Peyer's patch (tissue), 4 donors: ENCODE results near the gene C9orf43. TPM values are rescaled to one million over a fixed set of nuclear protein-coding genes. Genes with fewer than 3 reads are reported as not detected.
"Not testable (repeated sequence)": the region's sequence is repeated elsewhere in the genome, so short reads cannot be mapped to it uniquely, and the experiment has no call there.

Experiments used
- DNase-seq, 3 donors: peaks; one replicate each; pipeline ENCODE4 v3.0.0-alpha.2; 2017 to 2019
- H3K27ac ChIP-seq, 4 donors: fragments of 200-600 bp; sonication (generic); one replicate each; pipeline ENCODE4 v1.5.1; 2016 to 2019
- H3K27me3 ChIP-seq, 2 donors: fragments of 200-600 bp; sonication (generic); one replicate each; pipeline ENCODE4 v1.5.1; 2019
- H3K36me3 ChIP-seq, 3 donors: fragments of 200-600 bp; sonication (generic); one replicate each; pipeline ENCODE4 v1.5.1; 2016 to 2019
- H3K4me1 ChIP-seq, 4 donors: fragments of 200-600 bp; sonication (generic); one replicate each; pipeline ENCODE4 v1.5.1; 2016 to 2019
- H3K4me3 ChIP-seq, 4 donors: fragments of 200-600 bp; sonication (generic); 1 replicate in 3 of 4; 2 replicates in 1 of 4; pipeline ENCODE4 v1.5.1; 2016 to 2019; ENCODE audit warnings: mild to moderate bottlenecking in 1 of 4
- H3K9me3 ChIP-seq, 4 donors: fragments of 200-600 bp; sonication (generic); one replicate each; pipeline ENCODE4 v1.5.1; 2016 to 2019; ENCODE audit warnings: mild to moderate bottlenecking in 1 of 4
- POLR2A ChIP-seq, 2 donors: fragments of 450-650 bp; IDR thresholded peaks; one replicate each; pipeline ENCODE4 v1.5.1; 2017; ENCODE audit warnings: antibody characterized with exemption in 2 of 2, mild to moderate bottlenecking in 2 of 2, moderate library complexity in 2 of 2
- total RNA-seq, 4 donors: library from RNA; depleted of rRNA; stranded (reverse); fragments of >200 nt; gene quantifications; one replicate each; pipeline ENCODE4 v1.1.0, GENCODE V29; 2016
- TF ChIP-seq, protein P1 (sequence below), 6 experiments: fragments of 450-650 bp in 4 of 6; fragments of 200-600 bp in 2 of 6; sonication (generic) in 1 of 6; IDR thresholded peaks; one replicate each; pipeline ENCODE4 v1.5.1; 2017 to 2019; ENCODE audit warnings: antibody characterized with exemption in 6 of 6, mild to moderate bottlenecking in 3 of 6, moderate library complexity in 1 of 6

The C9orf43 gene
- total RNA-seq, 4 donors from 2014 or later, result 1.1 to 5.0 (median 1.2) TPM; not detected in 1

DNA sequence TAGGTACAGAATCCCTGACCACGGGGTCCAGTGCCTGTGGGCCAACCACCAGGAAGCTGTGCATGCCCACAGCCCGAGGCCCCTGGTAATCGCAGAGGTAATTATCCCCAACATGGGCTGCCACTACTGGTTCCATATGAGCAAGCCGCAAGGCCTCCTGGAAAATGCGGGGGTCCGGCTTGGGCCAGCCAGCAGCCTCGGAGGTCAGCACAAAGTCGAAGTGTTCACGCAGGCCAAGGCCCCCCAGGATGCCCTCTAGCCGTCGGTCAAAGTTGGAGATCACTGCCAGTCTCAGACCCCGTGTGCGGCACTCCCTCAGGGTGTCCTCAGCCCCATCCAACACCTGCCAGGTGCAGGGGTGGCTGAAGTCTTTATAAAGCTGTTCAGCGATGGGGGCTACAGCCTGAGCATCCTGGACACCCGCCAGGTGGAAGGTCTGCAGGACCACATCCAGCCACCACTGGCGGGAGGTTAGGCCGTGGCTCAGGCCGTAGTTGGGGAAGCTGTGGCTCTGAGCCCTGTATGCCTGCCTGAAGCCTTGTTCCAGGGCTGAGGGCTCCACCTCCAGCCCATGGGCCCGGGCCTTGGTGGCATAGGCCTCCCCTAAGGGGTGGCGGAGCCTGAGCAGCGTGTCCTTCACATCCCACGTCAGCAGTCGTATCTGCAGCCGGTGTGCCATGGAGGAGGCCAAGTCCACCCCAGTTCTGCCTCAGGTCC, 36.7 kb upstream of the C9orf43 start:
- Histone ChIP-seq H3K9me3 (no peaks in the 10 kb centered on the region), H3K36me3 (peaks cover 0 to 27% (median 0%) of the 10 kb centered on the region in 3 donors), H3K4me1 (peaks cover 0 to 30% (median 4%) of the 10 kb centered on the region in 4 donors), H3K4me3 (peak overlapping the region in 2 of 4 donors; percentile 38 to 94), H3K27me3 (no peaks in the 10 kb centered on the region), H3K27ac (peak overlapping the region in 1 of 4 donors; percentile 72)
- no peak for TF ChIP-seq POLR2A (IDR thresholded peaks at IDR 0.05)
- TF ChIP-seq, protein P1, sequence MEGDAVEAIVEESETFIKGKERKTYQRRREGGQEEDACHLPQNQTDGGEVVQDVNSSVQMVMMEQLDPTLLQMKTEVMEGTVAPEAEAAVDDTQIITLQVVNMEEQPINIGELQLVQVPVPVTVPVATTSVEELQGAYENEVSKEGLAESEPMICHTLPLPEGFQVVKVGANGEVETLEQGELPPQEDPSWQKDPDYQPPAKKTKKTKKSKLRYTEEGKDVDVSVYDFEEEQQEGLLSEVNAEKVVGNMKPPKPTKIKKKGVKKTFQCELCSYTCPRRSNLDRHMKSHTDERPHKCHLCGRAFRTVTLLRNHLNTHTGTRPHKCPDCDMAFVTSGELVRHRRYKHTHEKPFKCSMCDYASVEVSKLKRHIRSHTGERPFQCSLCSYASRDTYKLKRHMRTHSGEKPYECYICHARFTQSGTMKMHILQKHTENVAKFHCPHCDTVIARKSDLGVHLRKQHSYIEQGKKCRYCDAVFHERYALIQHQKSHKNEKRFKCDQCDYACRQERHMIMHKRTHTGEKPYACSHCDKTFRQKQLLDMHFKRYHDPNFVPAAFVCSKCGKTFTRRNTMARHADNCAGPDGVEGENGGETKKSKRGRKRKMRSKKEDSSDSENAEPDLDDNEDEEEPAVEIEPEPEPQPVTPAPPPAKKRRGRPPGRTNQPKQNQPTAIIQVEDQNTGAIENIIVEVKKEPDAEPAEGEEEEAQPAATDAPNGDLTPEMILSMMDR (IDR thresholded peaks at IDR 0.05), result no peak
- no peak for DNase-seq

DNA sequence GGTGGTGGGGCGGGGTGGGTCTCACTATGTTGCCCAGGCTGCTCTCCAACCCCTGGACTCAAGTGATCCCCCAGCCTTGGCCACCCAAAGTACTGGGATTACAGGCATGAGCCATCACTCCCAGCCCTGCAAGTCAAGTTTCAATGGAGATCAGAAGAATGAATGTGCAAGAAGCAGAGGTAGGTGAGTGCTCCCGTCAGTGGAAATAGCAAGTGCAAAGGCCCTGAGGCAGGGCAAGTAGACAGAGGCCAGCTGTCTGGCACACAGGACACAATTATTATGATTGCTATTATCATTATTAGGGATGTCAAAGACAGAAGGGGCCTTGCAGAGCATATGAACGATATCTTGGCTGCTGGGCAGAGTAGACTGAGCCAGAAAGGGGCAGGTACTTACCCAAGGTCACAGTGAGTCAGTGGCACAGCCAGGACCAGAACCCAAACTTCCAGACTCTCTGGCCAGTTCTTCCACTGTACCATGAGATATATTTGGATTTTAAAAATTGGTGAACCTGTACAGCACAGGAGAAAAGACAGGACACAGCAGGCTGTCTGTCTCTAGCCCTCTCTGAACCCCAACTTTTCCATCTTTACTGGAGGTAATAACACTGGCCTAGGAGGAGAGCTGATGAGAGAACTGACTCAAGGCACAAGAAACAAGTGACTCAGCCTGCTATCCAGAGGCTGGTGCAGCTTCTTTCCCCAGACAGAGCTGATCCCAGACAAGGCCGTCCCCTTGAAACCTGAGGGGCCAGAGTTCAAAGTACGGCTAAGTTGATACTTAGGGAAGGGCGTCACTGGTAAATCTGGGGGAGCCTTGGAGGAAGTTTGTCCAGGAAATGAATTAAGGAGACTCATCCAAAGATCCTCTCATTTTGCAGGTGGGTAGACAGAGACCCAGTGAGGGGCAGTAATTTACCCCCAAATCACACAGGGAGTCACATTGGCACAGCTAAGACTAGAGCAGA, 35.2 kb upstream of the C9orf43 start:
- Histone ChIP-seq H3K9me3 (no peaks in the 10 kb centered on the region), H3K4me3 (peak overlapping the region; percentile 71 to 95 (median 84)), H3K27me3 (no peaks in the 10 kb centered on the region), H3K27ac (peak overlapping the region in 3 of 4 donors; percentile 87 to 98 (median 96)), H3K4me1 (peaks cover 0 to 36% (median 4%) of the 10 kb centered on the region in 4 donors), H3K36me3 (peaks cover 0 to 27% (median 0%) of the 10 kb centered on the region in 3 donors)
- DNase-seq, result peak in 2 of 3 donors; percentile 65 to 87
- TF ChIP-seq, protein P1 (IDR thresholded peaks at IDR 0.05), result no peak
- peak; percentile 36 to 69 for TF ChIP-seq POLR2A (IDR thresholded peaks at IDR 0.05)

DNA sequence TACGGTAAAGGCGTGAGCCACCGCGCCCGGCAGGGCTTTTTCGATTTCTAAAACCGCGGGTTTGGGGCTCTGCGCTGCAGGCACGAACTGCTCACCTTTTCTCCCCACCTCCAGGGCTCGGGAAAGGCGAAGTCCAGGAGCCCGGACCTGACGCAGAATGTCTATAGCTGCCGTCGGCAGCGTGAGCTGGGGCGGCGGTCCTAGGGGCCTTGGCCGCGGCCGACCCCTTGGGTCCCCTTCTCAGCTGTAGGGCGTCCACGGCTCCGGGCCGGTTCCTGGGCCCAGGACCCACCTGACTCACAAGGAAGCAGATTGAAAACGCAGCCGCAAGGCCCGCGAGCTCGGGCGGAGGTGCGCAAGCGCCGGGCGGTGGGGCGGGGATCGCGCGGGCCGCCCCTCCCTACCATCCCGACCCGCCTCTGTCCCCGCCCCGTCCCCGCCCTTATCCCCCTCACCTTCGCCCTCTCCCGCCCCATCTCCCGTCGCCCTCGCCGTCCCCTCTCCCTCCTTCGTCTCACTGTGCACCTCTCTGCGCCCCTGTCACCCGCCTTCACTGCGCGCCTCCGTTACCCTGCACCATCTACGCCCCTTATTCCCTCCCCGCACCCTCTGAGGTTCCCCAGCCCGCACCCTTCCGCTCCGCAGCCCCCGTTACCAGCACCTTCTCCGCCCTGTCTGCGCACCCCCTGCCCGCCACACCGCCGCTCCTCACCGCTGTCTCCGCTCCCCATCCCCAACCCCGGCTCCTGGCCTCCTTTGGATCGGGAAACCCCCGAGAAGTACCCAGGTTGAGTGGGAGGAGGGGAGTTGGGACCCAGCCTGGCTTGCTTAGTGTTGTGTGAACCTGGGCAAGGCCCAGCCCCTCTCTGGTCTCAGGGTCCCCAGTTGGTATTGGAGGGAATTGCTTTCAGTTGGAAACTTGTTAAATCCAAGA, 33.6 kb upstream of the C9orf43 start, which contains the start of gene HDHD3:
TSS of gene HDHD3 (minus strand) at position 353 of the 934 bp plus-strand sequence. CDS start 2,632 bp downstream, outside the sequence.
- peak within 1 kb of the TSS; percentile 71 to 95 (median 84) for H3K4me3 ChIP-seq
- no peaks in the 10 kb centered on the region for H3K27me3 ChIP-seq
- peaks cover 0 to 48% (median 4%) of the 10 kb centered on the region in 4 donors for H3K4me1 ChIP-seq
- peak; percentile 80 to 95 (median 93) for DNase-seq
- peaks cover 0 to 27% (median 0%) of the 10 kb centered on the region in 3 donors for H3K36me3 ChIP-seq
- no peaks in the 10 kb centered on the region for H3K9me3 ChIP-seq
- TF ChIP-seq POLR2A (IDR thresholded peaks at IDR 0.05), result peak; percentile 94 to 95
- TF ChIP-seq, protein P1 (IDR thresholded peaks at IDR 0.05), result no peak
- H3K27ac ChIP-seq, result peak within 1 kb of the TSS; percentile 81 to 98 (median 92)

DNA sequence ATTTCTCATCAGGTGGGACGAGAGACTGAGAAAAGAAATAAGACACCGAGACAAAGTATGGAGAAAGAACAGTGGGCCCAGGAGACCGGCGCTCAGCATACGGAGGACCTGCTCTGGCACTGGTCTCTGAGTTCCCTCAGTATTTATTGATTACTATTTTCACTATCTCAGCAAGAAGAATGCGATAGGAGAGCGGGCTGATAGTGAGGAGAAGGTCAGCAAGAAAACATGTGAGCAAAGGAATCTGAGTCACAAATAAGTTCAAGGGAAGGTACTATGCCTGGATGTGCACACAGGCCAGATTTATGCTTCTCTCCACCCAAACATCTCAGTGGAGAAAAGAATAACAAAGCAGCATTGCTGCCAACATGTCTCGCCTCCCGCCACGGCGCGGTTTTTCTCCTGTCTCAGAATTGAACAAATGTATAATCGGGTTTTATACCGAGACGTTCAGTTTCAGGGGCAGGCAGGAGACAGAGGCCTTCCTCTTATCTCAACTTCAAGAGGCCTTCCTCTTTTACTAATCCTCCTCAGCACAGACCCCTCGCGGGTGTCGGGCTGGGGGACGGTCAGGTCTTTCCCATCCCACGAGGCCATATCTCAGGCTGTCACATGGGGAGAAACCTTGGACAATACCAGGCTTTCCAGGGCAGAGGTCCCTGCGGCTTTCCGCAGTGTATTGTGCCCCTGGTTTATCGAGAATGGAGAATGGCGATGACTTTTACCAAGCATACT, 31.3 kb upstream of the C9orf43 start:
- H3K27ac ChIP-seq, result peak overlapping the region in 2 of 4 donors; percentile 10 to 42
- H3K4me1 ChIP-seq, result peaks cover 0 to 38% (median 4%) of the 10 kb centered on the region in 4 donors

DNA sequence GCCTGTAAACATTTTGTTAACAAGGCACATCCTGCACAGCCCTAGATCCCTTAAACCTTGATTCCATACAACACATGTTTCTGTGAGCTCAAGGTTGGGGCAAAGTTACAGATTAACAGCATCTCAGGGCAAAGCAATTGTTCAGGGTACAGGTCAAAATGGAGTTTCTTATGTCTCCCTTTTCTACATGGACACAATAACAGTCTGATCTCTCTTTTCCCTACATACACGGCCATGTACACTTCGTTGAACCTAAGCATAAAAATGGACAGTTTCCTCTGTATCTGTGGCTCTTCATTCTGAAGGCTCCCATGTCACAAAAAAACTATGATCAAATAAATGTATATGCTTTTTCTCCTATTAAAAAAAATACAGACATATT, 30.7 kb upstream of the C9orf43 start:
- H3K36me3 ChIP-seq, H3K9me3 ChIP-seq, H3K27me3 ChIP-seq, H3K4me3 ChIP-seq, DNase-seq: not testable (repeated sequence)
- H3K27ac ChIP-seq, result peak overlapping the region in 2 of 4 donors; percentile 79 to 89
- H3K4me1 ChIP-seq, result peaks cover 0 to 33% (median 4%) of the 10 kb centered on the region in 4 donors

More for the DNA sequence above, 31.3 kb upstream of the C9orf43 start:
- DNase-seq, H3K9me3 ChIP-seq, H3K4me3 ChIP-seq, H3K27me3 ChIP-seq: not testable (repeated sequence)
- peaks cover 0 to 12% (median 0%) of the 10 kb centered on the region in 3 donors for H3K36me3 ChIP-seq
